PFSK-1 (cell line): ENCODE results near the gene RPL10A.

Experiments used
- POLR2AphosphoS5 ChIP-seq: IDR thresholded peaks from 2 replicates; pipeline ENCODE4 v1.6.1; 2012; ENCODE audit warnings: low read depth, mild to moderate bottlenecking, control low read depth, low read length, moderate library complexity
- TAF1 ChIP-seq: IDR thresholded peaks from 2 replicates; pipeline ENCODE4 v1.6.1; 2012; ENCODE audit warnings: low read length, control low read depth, borderline replicate concordance; ENCODE audit not compliant: insufficient read depth

GRCh38 chr6:35453236-35453635 lies 15.0 kb upstream of the RPL10A start:
- no peak for TF ChIP-seq TAF1
- TF ChIP-seq POLR2AphosphoS5, result no peak
